ENCODE results near the gene MSH5.
"Not testable (repeated sequence)": the region's sequence is repeated elsewhere in the genome, so short reads cannot be mapped to it uniquely, and the experiment has no call there.

MSH5 gene

GRCh38 chr6:31808599-31808998 is 68.8 kb downstream of the MSH5 start:
- not testable (repeated sequence) for DNase-seq

- no peak for DNase-seq
Measured at GRCh38 chr6:31811645-31812044, 71.8 kb downstream of the MSH5 start.

All from NCI-H1436 (cell line).